Spleen (tissue), 11 donors: ENCODE results near the gene SNPH. TPM values are rescaled to one million over a fixed set of nuclear protein-coding genes. Genes with fewer than 3 reads are reported as not detected.

ENCODE experiments used
- DNase-seq: peaks from one replicate; pipeline ENCODE4 v3.0.0-alpha.2; 2020
- H3K27ac ChIP-seq, 8 donors: fragments of 200-600 bp; sonication (generic) in 7 of 8; 1 replicate in 4 of 8; 2 replicates in 4 of 8; pipeline versions ENCODE4 v1.5.0 to v1.8.0; 2016 to 2021; ENCODE audit warnings: inconsistent platforms in 4 of 8, mild to moderate bottlenecking in 4 of 8, moderate library complexity in 1 of 8
- H3K27me3 ChIP-seq, 7 donors: fragments of 200-600 bp; sonication (generic) in 6 of 7; replicated peaks in 1 of 7; 1 replicate in 4 of 7; 2 replicates in 3 of 7; pipeline versions ENCODE4 v1.5.0 to v1.8.0; 2016 to 2021; ENCODE audit warnings: inconsistent platforms in 3 of 7, mild to moderate bottlenecking in 1 of 7
- H3K36me3 ChIP-seq, 6 donors: fragments of 200-600 bp; sonication (generic) in 5 of 6; 1 replicate in 4 of 6; 2 replicates in 2 of 6; pipeline versions ENCODE4 v1.5.0 to v1.8.0; 2016 to 2021; ENCODE audit warnings: inconsistent platforms in 2 of 6
- H3K4me1 ChIP-seq, 6 donors: fragments of 200-600 bp; sonication (generic) in 5 of 6; 1 replicate in 3 of 6; 2 replicates in 3 of 6; pipeline versions ENCODE4 v1.5.0 to v1.8.0; 2016 to 2021; ENCODE audit warnings: inconsistent platforms in 3 of 6
- H3K4me3 ChIP-seq, 8 donors: fragments of 200-600 bp; sonication (generic) in 7 of 8; 1 replicate in 4 of 8; 2 replicates in 4 of 8; pipeline versions ENCODE4 v1.5.0 to v1.8.0; 2016 to 2021; ENCODE audit warnings: inconsistent platforms in 4 of 8, mild to moderate bottlenecking in 4 of 8, moderate library complexity in 2 of 8
- H3K9me3 ChIP-seq, 8 donors: fragments of 200-600 bp; sonication (generic) in 7 of 8; 1 replicate in 4 of 8; 2 replicates in 4 of 8; pipeline versions ENCODE4 v1.5.0 to v1.8.0; 2016 to 2021; ENCODE audit warnings: inconsistent platforms in 4 of 8
- POLR2A ChIP-seq, 3 donors: fragments of 450-650 bp; IDR thresholded peaks; one replicate each; pipeline ENCODE4 v1.5.1; 2017; ENCODE audit warnings: antibody characterized with exemption in 3 of 3, mild to moderate bottlenecking in 1 of 3
- POLR2AphosphoS5 ChIP-seq, 3 donors: sonication (generic); formaldehyde crosslinking; IDR thresholded peaks; one replicate each; pipeline ENCODE4 v1.5.1; 2017; ENCODE audit warnings: antibody characterized with exemption in 3 of 3
- WGBS, 5 donors: extraction: QIAGEN DNeasy Blood & Tissue Kit in 3 of 5; methylation state at CpG; one replicate each; pipeline versions ENCODE4 v1.1.5 to v1.1.7; 2013 to 2018; 5-methylcytosine and 5-hydroxymethylcytosine counted together
- intact Hi-C: fragments of 100-400 bp; cut with DNase I; formaldehyde crosslinking; loops from one replicate; pipeline ENCODE4 v1.15.0; 2023; ENCODE audit warnings: low total_unique reads
- polyA plus RNA-seq, 3 donors: library from polyadenylated mRNA; stranded (reverse); fragments of 200-250 nt; gene quantifications; one replicate each; pipeline ENCODE4 v1.2.1, GENCODE V29; 2013
- total RNA-seq, 7 donors: library from RNA; depleted of rRNA in 3 of 7; stranded (reverse); fragments of >200 nt in 3 of 7; fragmentation: NEBNext Ultra II Directional in 4 of 7; extraction: Animal tissue kit (Norgen Biotek cat#: 25700) in 4 of 7; gene quantifications; one replicate each; pipeline versions ENCODE4 v1.1.0 to v1.2.1, GENCODE V29; 2016 to 2021
- TF ChIP-seq, protein P1 (sequence below), 11 experiments: fragments of 200-600 bp in 7 of 11; fragments of 450-650 bp in 4 of 11; sonication (generic) in 4 of 11; IDR thresholded peaks in 8 of 11; conservative IDR thresholded peaks in 3 of 11; 1 replicate in 7 of 11; 2 replicates in 4 of 11; pipeline versions ENCODE4 v1.4.0 to v1.8.0; 2016 to 2021; ENCODE audit warnings: antibody characterized with exemption in 11 of 11, inconsistent platforms in 4 of 11, mild to moderate bottlenecking in 1 of 11
- donor health status: healthy with polysubstance abuse.
- donor health status: DM: no; HTN: no; CAD: no; lungs with moderate emphysema.
- donor health status: DM: no; HTN: no; CAD: no.
- donor health status: Bipolar disorder and iron deficiency.
- donor health status: healthy.
- donor health status: DM: no; HTN: no; CAD: no.
- donor health status: DM: yes; HTN: yes; CAD: no.

SNPH gene
- total and polyA plus RNA-seq, 10 donors = 0.58 to 3.5 (median 2.0) TPM

DNA sequence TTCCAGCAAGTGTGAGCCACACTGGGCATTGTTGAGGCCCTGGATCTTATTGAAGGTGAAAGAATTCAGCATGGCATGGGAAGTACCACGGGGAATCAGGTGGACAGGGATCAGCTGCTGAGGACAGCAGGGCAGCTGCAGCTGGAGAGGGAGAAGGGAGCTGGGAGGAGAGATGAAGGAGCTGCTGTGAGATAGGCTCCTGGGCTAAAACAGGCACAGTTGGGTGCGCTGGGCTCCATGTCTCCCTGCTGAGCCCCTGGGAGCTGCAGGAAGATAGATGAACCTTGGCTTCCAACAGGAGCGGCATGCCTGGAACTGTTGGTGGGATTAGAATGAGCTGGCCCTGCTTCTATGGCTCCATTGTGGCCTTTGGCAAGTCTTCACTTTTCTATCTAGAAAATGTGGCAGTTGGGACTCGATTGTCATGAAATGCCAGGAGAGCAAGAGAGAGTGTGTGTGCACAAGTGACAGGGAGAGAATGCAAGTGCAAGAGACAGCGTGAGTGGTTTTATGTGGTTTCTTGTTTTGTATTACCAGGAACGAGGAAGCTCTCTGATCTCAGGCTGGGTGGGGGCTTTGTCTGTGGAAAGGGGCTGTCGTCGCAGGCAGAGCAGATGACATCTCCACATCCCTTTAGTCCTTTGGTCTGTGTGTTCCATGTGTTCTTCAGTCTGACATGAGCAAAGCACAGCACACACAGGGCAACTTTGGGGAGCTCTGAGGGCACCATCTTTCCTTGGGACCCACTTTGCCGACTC is 20.4 kb downstream of the SNPH start:
- Histone ChIP-seq H3K36me3 (no peaks in the 10 kb centered on the region), H3K4me1 (no peaks in the 10 kb centered on the region), H3K27me3 (no peaks in the 10 kb centered on the region), H3K9me3 (no peaks in the 10 kb centered on the region), H3K27ac (no peak overlapping the region), H3K4me3 (no peak overlapping the region)
- intact Hi-C loops = no loop called here
- 61 to 74% (median 68%) methylated on average over 9 of the region's 9 CpGs for WGBS, 5 donors
- TF ChIP-seq, protein P1, sequence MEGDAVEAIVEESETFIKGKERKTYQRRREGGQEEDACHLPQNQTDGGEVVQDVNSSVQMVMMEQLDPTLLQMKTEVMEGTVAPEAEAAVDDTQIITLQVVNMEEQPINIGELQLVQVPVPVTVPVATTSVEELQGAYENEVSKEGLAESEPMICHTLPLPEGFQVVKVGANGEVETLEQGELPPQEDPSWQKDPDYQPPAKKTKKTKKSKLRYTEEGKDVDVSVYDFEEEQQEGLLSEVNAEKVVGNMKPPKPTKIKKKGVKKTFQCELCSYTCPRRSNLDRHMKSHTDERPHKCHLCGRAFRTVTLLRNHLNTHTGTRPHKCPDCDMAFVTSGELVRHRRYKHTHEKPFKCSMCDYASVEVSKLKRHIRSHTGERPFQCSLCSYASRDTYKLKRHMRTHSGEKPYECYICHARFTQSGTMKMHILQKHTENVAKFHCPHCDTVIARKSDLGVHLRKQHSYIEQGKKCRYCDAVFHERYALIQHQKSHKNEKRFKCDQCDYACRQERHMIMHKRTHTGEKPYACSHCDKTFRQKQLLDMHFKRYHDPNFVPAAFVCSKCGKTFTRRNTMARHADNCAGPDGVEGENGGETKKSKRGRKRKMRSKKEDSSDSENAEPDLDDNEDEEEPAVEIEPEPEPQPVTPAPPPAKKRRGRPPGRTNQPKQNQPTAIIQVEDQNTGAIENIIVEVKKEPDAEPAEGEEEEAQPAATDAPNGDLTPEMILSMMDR (IDR thresholded peaks at IDR 0.05 in 8 of 11, conservative IDR thresholded peaks at IDR 0.05 in 3 of 11) = no peak
- TF ChIP-seq POLR2AphosphoS5 (IDR thresholded peaks at IDR 0.05) (no peak), POLR2A (IDR thresholded peaks at IDR 0.05) (no peak)
- no peak for DNase-seq

DNA sequence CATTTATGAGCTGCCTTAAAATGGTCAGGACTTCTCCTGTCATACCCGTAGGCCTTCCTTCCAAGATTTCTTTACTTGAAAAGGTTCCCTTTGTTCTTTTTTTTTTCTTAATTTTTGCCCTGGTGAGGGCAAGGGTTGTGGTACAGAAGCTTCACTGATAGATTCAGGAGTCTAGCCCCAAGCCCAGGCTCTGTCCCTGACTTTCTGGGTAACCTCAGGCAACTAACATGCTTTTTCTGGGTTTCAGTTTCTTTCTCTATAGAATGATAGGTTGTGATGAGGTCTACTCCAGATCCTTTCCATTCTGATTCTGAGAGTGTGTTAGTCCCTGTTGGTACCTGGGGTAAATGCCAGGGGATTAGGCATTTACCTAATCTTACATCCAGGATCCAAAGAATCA is 21.2 kb downstream of the SNPH start:
- DNase-seq = no peak
- H3K27ac ChIP-seq = no peak overlapping the region
- TF ChIP-seq, protein P1 (IDR thresholded peaks at IDR 0.05 in 8 of 11, conservative IDR thresholded peaks at IDR 0.05 in 3 of 11) = no peak
- TF ChIP-seq POLR2AphosphoS5 (IDR thresholded peaks at IDR 0.05) (no peak), POLR2A (IDR thresholded peaks at IDR 0.05) (no peak)

DNA sequence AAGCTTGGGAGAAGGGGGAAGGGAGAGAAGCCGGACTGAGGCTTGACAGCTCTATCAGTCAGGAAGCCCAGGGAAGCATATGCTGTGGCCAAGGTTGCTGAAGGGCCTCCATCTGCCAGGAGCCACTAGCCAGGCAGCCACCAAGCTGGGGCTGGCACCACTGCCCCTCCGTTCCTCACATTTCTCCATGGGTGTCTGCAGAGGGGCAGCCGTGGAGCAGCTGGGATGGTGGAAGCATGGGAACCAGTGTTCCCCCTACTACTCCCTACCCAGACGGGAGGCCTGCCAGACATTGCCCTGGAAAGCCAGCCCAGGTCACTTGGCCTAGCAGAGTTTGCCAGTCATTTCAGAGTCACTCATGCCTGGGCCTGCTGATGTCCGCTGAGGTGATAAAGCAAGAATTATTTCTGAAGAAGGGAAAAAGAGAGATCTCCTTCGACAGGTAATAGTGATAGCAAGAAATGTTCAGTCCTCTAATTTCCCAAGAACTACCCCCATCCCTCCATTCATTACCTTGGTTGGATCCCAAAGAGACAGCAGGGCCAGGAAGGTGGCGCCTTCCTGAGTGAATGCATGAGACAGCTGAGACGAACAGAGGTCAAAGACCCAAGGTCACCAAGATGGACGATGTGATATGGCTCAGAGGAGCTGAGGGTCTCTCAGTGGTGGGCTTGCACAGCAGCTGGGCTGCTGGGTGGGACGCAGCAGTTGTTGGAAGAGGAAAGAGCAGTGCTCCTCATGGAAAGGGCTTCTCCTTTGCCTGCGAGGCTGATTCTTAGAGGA is 21.9 kb downstream of the SNPH start:
- Histone ChIP-seq H3K36me3 (no peaks in the 10 kb centered on the region), H3K9me3 (no peaks in the 10 kb centered on the region), H3K27ac (no peak overlapping the region), H3K4me1 (no peaks in the 10 kb centered on the region), H3K4me3 (no peak overlapping the region), H3K27me3 (no peaks in the 10 kb centered on the region)
- TF ChIP-seq POLR2AphosphoS5 (IDR thresholded peaks at IDR 0.05) = no peak
- TF ChIP-seq, protein P1 (IDR thresholded peaks at IDR 0.05 in 8 of 11, conservative IDR thresholded peaks at IDR 0.05 in 3 of 11) = no peak
- TF ChIP-seq POLR2A (IDR thresholded peaks at IDR 0.05) = no peak
- 80 to 91% (median 85%) methylated on average over 10 to 11 of the region's 11 CpGs for WGBS, 5 donors
- DNase-seq = no peak
- intact Hi-C loops = no loop called here

More for the DNA sequence above, 21.2 kb downstream of the SNPH start:
- no peaks in the 10 kb centered on the region for H3K36me3 ChIP-seq
- H3K4me3 ChIP-seq = no peak overlapping the region
- no peaks in the 10 kb centered on the region for H3K4me1 ChIP-seq
- no peaks in the 10 kb centered on the region for H3K9me3 ChIP-seq
- 84 to 100% (median 89%) methylated on average over 1 of the region's 1 CpG for WGBS, 5 donors
- intact Hi-C loops = no loop called here
- H3K27me3 ChIP-seq = no peaks in the 10 kb centered on the region

DNA sequence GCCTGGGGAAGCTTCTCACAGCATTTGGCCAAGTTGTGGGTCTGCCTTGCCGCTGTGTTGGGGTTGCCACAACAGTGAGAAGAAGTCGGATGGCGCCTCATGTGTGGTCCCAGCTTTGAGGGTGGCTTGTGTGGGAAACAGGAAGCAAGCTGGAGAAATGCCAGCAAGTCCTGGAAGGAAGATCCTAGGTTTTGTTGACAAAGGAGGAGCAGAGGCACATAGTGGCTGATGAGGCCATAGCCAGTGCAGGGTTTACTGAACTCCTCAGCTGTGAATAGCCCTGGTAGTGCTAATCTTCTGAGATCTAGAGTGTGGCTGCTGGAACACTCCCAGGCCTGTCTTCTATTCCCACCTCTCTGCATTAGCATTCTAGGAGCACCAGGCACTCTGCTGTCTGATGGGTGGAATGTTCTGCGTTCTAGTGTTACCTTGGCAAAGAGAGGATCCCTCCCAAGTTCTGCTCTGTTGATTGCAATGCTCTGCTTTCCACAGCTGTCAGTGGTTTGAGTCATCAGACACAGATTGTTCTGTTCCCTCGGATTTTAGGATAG is 25.2 kb downstream of the SNPH start:
- Histone ChIP-seq H3K36me3 (no peaks in the 10 kb centered on the region), H3K27ac (no peak overlapping the region), H3K9me3 (no peaks in the 10 kb centered on the region), H3K27me3 (no peaks in the 10 kb centered on the region), H3K4me1 (no peaks in the 10 kb centered on the region), H3K4me3 (no peak overlapping the region)
- intact Hi-C loops = no loop called here
- TF ChIP-seq POLR2AphosphoS5 (IDR thresholded peaks at IDR 0.05) (no peak), POLR2A (IDR thresholded peaks at IDR 0.05) (no peak)
- TF ChIP-seq, protein P1 (IDR thresholded peaks at IDR 0.05 in 8 of 11, conservative IDR thresholded peaks at IDR 0.05 in 3 of 11) = no peak
- WGBS, 5 donors = 72 to 79% (median 74%) methylated on average over 5 of the region's 5 CpGs
- DNase-seq = no peak
